HFF-Myc (cell line): ENCODE measurements around the gene HEPACAM2.

Experiments
- DNase-seq: peaks from one replicate; pipeline ENCODE4 v3.0.0-alpha.2; 2011; ENCODE audit warnings: low read depth; ENCODE audit errors: extremely low read depth
- H3K4me3 ChIP-seq: replicated peaks from 2 replicates; pipeline ENCODE4 v1.5.1; 2011; ENCODE audit warnings: low read depth, mild to moderate bottlenecking, control low read depth, low read length
- CTCF ChIP-seq: IDR thresholded peaks from 2 replicates; pipeline ENCODE4 v1.5.1; 2012; ENCODE audit warnings: mild to moderate bottlenecking, low read depth, low read length, control low read depth; ENCODE audit errors: missing control alignments

The HEPACAM2 gene

DNA sequence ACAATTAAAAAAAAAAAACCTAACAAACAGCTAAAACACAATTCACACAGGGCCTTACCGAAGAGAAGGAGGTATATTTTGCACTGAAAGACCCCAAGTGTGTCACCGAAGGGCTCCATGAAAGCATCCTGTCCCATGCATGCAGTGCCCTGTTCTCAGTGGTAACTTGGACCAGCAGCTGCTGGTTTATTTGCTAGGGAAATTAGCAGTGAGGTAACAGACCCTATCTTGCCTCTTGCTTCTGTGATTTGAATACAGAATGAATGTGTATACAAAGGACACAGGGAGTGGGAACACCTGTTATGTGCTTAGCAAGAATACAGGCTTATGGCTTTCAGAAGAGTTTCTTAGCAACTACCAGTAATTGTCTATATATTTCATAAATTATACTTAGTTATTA lies at the start of gene HEPACAM2:
Gene HEPACAM2 (minus strand): TSS at position 160 of the 400 bp plus-strand sequence.
- H3K4me3 ChIP-seq = no peak within 1 kb of the TSS
- no peak for TF ChIP-seq CTCF
- DNase-seq = no peak

DNA sequence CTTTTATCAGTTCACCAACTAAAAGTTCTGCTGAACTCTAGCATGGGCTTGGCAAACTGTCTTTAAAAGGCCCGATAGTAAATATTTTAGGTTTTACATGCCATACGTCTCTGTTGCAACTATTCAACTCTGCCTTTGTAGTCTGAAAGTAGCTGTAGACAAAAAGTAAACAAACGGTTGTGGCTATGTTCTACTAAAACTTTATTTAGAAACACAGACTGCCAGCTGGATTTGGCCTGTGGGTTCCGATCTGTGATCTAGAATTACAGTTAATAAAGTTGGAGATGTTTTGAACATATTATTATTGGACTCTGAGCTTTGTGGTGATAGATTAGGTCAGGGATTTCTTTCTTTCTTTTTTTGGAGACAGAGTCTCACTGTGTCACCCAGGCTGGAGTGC lies 39.0 kb upstream of the HEPACAM2 start:
- no peak for DNase-seq
- TF ChIP-seq CTCF = no peak
- no peak overlapping the region for H3K4me3 ChIP-seq

GRCh38 chr7:93262535-93262934 lies 36.3 kb upstream of the HEPACAM2 start:
- no peak for DNase-seq
- H3K4me3 ChIP-seq = no peak overlapping the region
- no peak for TF ChIP-seq CTCF

DNA sequence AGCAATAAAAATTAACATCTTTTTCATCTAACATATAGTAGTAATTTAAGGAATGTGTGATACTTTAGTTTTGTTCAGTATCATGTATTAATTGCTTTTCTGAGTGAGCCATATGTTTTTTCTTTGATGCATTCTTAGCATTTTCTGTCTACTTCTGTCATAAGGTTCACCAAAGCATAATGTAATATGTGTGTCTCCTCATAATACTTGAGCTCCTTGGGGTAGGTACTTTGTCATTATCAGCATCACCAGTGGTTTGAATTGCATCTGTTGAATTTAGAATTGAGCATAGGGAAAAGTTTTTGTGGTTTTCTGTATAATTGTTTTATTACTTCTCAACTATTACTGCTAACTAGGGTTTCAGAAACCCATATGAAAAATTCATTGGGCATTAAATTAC lies 32.4 kb upstream of the HEPACAM2 start:
- DNase-seq = no peak
- TF ChIP-seq CTCF = no peak
- H3K4me3 ChIP-seq = no peak overlapping the region

DNA sequence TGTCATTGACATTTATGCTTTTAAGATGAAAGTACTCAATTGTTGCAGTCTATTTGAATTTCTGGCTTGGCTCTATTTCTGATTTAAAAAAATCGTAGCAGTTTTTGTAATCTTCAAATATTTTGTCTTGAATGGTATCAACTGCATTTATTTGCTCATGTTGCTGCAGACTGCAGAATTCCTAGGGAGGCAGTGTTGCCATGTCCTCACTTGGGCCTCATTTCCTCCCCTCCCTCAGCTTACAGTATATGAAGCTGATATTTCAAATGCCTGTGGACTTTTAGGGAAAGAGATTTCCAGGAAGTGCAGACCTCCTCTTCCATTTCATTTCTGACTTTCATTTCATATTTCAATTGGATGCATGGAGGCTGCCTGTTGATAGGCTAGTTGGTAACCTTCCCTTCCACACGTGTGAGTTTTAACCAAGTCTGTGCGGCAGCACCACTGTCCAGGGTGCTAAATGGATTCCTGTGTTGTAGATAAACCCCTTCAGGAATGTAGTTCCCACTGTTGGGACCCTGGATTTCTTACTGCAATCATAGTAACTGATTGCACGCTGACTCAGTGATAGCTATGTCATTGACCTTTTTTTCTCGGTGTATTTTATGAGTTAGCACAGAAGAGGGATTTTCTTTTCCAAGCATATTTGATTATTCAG lies 23.4 kb upstream of the HEPACAM2 start:
- no peak for DNase-seq
- no peak for TF ChIP-seq CTCF
- no peak overlapping the region for H3K4me3 ChIP-seq

- peak; percentile 7 for DNase-seq
- TF ChIP-seq CTCF = peak; percentile 12
- H3K4me3 ChIP-seq = no peak overlapping the region
Observed at GRCh38 chr7:93245525-93246432, 19.5 kb upstream of the HEPACAM2 start.
